ENCODE data around the gene ALPP. TPM values are rescaled to one million over a fixed set of nuclear protein-coding genes. Genes with fewer than 3 reads are reported as not detected.
"Not testable (repeated sequence)": the region's sequence is repeated elsewhere in the genome, so short reads cannot be mapped to it uniquely, and the experiment has no call there.

The ALPP gene
- total RNA-seq, 1 donor from 2014 or later = not detected

DNA sequence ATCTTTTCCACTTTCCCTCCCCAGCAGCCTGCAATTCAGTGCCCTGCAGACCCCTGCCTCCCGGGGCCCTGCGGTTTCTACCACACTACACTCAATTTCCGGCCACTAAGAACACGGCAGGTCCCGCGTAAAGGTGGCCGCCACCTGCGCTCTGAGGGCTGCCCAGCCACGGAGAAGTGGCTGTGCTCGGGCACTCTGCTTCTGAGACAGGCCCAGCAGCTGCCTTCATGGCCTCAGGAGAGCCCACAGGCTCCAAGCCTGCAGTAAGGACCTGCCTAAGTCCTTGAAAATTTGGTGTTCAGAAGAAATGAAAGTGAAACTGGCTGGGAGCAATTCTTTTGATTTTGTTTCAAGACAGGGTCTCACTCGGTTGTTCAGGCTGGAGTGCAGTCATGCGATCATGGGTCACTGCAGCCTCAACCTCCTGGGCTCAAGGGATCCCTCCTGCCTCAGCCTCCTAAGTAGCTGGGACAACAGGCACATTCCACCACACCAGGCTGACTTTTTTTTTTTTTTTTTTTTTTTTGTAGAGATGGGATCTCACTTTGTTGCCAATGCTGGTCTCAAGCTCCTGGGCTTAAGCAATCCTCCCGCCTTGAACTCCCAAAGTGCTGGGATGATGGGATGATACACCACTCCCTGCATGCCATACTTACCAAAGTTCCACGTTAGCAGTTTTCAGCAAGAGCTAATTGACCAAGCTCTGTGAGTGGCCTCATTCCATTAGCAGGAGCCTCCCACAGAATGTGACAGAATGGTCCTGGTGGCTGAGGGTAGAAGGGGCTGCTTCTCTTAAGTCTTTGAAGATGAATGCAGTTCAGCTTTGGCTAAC is 14.6 kb upstream of the ALPP start:
- no peak for DNase-seq (ENCODE audit: low spot score)

DNA sequence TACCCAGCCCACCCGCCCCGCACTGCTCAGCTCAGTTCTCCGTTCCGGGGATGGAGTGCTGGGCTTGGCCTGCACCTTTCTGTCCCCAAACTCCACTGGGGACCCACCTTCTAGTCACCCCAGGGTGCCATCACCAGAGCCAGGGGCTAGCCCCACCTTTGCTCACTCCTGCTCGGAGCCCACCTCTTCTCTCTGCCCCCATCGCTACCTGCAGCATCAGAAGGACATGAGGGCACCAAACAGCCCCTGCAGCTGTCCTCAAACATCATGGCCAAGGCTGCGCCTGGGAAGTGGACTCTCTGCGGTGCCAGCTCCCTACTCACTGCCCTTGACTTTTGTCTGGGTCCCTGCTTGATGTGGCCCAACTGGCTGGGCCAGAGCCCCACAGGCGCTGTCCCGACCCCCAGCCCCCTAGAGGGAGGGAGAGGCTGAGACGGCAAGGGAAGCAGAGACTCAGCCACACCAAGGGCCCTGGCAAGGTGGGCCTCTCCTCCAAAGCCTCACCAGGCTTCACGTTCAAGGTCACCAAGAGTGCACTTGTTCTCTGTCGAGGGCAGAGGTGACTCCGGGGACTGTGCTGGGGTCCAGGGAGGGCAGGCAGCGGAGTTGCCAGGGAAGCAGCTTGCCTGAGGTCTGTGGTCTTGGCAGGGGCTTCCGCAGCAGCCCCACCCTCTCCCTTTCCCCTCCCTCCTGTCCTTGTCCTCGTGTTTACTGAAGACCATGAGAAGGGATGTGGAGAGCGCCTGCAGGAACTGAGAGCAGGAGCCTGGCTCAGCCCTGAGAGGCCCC is 13.6 kb upstream of the ALPP start:
- DNase-seq (ENCODE audit: low spot score) = not testable (repeated sequence)

DNA sequence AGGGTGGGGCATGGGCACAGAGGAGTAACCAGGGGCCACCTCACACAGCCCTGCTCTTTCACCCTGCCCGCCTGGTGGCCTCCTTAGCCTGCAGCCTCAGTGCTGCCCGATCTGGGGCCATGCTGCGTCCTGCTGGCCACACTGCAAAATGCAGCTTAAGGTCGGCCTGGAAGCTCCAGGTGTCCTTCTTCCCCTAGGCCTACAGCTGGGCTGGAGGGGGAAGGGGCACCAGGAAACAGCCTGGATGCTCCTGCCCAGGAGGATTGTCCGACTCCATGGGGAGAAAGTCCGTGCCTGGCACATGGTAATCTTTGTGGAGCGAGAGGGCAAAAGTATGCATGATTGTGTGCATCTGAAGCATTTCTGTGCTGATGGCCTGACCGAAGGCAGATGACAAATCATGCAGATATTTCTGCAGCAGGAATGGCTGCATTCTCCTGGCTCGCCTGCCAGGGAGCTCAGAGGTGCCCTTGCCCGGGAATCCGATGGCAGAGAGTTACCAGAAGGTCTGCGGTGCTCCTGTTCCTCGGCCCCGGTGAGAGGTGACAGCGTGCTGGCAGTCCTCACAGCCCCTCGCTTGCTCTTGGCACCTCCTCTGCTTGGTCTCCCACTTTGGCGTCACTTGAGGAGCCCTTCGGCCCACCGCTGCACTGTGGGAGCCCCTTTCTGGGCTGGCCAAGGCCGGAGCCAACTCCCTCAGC is 12.8 kb upstream of the ALPP start:
- no peak for DNase-seq (ENCODE audit: low spot score)

DNA sequence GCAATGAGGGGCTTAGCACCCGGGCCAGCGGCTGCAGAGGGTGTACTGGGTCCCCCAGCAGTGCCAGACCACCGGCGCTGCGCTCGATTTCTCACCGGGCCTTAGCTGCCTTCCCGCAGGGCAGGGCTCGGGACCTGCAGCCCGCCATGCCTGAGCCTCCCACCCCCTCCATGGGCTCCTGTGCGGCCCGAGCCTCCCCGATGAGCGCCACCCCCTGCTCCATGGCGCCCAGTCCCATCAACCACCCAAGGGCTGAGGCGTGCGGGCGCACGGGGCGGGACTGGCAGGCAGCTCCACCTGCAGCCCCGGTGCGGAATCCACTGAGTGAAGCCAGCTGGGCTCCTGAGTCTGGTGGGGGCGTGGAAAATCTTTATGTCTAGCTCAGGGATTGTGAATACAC is 12.1 kb upstream of the ALPP start:
- DNase-seq (ENCODE audit: low spot score) = not testable (repeated sequence)

DNA sequence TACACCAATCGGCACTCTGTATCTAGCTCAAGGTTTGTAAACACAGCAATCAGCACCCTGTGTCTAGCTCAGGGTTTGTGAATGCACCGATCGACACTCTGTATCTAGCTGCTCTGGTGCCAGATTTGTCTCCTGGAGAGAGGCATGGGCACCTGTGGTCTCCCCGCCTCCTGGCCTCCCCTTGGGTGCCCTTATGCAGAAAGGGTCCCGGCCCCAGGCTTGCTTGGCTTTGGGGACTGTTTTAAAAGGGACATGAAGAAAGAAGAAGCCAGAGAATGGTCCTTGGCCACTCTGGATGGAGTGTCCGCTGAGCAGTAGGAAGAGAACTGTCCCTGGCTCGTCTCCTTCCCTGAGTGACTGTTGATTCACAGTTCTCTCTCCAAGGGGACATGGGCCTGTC is 11.5 kb upstream of the ALPP start:
- no peak for DNase-seq (ENCODE audit: low spot score)

DNA sequence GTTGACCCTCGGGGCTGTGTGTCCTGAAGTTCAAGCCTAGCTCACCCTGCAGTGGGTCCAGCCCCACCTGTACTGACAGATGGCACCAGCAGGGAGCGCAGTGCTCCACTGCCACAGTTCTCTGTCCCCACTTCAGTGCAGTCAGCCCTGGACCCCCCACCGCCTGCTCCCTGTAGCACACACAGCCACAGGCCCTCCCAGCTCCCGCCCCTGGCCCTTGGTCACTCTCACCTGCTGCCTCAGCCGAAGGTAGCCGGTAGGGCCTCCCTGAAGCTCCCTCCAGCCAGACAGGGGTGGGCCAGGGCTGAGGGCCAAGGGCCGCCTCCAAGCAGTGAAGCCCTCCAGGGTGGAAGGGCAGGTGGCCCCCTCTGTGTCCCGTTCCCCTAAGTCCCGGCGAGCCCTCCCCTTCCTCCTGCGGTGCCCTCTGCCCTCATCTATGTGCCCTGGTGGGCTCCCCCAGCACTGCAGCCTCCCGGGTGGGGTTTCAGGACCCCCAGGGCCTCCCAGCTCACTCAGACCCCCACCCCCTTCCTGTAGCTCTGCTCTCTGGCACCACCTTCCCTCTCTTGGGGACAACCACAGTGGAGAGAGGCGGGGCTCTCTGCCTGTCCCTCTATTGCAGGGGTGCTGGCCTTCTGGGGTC is 10.8 kb upstream of the ALPP start:
- DNase-seq (ENCODE audit: low spot score) = no peak

DNA sequence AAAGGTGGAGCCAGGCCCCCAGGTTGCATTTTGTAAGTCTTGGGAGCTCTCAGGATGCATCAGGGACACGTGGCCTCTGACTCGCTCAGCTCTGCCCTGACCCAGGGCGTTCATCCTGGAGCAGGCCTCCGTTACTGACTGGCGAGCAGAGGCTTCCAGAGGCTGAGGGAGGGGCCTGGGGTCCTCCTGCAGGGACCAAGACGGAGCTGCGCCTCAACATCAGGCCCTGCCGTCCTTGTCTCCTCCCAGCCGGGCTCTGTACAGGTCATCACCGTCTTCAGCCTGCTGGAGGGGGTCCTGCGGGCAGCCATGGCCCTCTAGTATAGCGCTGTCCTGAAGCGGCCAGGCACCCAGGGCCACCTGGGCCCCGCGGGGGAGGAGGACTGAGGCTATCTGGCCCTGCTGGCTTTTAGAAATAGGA is 10.2 kb upstream of the ALPP start:
- no peak for DNase-seq (ENCODE audit: low spot score)

DNA sequence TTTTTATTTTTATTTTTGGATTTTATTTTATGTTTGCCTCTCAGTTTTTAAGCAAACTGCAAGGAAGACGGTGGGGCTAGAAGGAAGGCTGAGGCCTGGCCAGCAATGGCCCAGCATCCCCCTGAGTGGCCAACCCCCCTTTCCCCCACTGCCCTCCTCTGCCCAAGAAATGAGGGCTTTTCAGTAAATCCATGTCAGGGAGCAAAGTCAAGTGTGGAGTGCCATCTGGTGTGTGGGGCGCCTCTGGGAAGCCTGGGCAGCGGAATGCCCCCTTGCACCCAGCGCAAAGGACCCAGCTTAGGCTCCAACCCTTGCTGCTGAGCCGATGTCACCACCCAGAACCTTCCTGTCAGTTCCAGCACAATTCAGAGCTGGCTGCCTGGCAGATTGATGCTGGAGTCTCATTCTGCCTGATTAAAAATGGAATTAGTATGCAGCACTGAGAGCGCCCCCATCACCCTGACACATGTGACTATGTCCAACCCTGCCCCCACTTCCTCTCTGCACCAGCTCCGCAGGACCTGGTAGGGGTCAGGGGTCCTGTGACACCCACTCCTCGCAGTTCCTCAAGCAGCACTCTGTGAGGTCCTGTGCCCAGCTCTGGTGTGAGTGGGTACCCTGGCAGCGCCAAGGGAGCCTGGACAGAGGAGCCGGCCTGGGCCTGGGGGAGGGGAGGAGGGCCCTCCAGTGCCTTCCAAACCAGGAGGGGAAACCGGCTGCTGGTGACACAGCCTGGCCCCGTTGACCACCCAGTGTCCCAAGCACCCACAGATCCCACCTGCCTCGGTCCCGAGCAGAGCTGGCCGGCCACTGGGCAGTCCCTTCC is 9.2 kb upstream of the ALPP start:
- no peak for DNase-seq (ENCODE audit: low spot score)

DNA sequence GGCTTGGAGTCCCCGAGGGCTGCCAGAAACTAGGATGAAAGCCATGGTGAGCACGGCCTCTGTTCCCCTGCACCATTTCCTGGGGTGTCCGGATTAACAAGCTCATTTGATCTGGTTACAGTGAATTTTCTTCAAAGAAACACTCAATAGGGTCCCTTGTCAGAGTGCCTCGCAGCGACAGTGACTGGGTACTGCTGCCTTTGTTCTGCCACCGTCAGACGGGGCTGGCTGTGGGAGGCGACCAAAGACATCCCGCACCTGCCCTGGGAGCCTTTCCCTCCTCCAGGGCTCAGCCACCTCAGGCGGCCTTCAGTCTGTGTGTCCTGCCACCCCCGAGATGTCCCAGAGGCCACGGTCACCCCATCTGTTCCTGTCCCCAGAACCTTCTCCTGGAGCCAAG is 8.5 kb upstream of the ALPP start:
- not testable (repeated sequence) for DNase-seq (ENCODE audit: low spot score)

DNA sequence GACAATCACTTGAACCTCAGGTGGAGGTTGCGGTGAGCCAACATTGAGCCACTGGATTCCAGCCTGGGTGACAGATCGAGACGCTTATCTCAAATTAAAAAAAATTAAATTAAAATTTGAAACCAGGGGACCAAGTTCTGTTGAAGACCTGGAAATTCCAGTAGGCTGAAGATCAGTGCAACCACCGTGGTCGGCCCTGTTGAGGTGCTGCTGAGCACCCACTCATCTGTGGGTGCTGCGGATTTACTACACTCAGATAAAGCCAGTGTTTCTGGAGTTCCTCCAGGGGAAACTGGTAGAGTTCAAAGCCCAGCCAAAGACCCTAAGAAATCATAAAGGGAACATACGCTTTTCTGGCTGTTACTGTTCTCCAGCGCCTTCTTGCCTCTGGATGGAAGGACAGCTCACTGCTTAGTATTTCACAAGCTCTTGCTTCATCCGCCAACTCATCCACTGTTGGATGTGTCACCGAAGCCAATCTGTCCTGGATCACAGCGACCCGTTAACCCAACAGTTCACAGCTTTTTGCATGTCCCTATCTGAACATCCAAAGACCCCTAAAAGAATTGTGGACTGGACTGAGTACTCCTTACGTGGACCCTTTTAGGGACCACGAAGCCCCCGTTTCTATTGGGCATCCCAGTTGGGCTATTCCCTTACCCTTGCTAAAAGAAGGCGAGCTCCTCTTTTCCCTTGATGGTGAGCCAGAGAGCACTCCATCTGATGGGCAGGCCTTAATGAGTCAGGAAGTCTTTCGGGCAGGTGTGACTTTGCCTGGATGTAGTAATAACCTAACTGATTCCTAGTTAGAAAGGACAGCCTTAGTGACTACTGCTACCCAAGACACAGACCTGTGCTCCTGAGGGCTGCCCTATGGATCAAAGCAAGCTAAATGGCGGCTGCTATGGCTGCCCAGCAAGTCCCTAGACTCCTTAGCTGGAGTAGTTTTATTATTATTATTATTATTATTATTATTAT is 6.0 kb upstream of the ALPP start:
- no peak for DNase-seq (ENCODE audit: low spot score)

DNA sequence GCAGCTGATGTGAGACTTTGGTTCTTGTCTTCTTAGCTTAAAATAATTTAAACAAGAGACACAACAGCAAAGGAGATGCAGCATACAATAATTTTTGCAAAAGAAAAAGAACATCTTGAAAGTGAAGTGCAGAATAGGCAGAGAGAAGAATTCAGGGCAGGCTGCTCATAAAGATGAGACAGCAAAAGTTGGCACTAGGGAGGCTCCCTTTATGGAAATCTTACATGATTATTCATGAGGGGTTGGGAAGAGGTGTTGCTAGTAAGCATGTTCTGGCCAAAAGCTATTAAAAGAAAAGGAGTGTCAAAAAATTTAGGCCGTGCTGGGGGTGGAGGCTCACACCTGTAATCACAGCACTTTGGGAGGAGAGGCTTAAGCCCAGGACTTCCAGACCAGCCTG is 4.2 kb upstream of the ALPP start:
- no peak for DNase-seq (ENCODE audit: low spot score)

DNA sequence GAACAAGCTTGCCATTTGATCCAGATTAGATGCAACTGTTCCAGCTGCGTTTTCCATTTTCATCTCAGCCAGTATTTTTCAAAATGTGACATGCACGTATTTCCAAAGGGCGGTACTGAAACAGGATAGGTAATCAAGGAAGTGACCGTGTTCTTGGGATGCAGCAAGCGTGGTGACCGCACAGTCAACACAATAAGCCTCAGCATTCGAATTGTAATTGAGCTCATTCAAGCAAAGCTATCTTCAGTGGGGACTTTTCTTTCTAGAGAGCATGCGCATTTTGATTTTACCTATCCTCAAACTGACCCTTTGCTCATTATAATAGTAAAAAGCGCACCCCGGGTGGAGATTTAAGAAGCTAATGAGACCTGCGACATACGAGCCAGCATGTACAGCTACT is 3.4 kb upstream of the ALPP start:
- no peak for DNase-seq (ENCODE audit: low spot score)

DNA sequence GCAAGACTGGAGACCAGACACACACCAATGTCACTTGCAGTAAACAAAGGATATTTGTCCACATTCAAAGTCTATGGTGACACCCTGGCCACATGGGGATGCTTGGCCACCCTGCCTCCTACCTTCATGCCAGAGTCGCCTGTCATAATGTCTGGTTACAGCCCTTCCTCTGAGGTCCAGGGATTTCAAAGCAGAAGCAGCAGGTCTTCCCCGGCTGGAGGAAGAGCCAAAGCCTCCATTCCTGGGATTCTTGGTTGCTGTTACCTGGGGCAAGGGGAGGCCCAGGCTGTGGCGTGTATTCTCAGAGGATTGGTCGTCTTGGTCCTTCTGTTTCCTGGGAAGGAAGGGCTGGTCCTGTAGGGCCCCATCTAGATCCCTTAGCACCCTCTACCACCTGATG is 2.3 kb upstream of the ALPP start:
- no peak for DNase-seq (ENCODE audit: low spot score)

DNA sequence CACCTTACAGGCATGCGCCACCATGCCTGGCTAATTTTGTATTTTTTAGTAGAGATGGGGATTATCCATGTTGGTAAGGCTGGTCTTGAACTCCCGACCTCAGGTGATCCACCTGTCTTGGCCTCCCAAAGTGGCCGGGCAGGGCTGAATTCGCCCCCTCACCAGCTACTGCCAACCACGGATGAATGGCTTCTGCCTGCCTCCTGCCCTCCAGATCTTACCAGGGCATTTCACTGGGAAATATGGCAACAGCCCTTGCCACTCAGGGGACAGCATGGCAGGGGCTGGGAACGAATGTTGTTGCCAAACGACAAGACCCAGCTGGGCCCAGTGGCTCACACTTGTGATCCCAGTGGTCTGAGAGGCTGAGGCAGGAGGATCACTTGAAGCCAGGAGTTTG is 1.8 kb upstream of the ALPP start:
- DNase-seq (ENCODE audit: low spot score) = no peak

DNA sequence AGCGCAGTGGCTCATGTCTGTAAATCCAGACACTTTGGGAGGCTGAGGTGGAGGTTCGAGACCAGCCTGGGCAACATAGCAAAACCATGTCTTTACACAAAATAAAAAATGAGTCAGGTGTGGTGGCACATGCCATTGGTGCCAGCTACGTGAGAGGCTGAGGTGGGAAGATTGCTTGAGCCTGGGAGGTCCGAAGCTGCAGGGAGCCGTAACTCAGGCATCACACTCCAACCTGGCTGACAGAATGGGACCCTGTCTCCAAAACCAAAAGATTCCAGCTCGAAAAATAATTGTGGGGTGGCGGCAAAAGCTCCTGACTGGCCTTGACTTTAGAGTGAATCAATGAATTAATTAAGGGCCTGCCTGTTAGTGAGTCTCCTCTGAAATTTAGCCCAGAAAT is 1.2 kb upstream of the ALPP start:
- DNase-seq (ENCODE audit: low spot score) = no peak

DNA sequence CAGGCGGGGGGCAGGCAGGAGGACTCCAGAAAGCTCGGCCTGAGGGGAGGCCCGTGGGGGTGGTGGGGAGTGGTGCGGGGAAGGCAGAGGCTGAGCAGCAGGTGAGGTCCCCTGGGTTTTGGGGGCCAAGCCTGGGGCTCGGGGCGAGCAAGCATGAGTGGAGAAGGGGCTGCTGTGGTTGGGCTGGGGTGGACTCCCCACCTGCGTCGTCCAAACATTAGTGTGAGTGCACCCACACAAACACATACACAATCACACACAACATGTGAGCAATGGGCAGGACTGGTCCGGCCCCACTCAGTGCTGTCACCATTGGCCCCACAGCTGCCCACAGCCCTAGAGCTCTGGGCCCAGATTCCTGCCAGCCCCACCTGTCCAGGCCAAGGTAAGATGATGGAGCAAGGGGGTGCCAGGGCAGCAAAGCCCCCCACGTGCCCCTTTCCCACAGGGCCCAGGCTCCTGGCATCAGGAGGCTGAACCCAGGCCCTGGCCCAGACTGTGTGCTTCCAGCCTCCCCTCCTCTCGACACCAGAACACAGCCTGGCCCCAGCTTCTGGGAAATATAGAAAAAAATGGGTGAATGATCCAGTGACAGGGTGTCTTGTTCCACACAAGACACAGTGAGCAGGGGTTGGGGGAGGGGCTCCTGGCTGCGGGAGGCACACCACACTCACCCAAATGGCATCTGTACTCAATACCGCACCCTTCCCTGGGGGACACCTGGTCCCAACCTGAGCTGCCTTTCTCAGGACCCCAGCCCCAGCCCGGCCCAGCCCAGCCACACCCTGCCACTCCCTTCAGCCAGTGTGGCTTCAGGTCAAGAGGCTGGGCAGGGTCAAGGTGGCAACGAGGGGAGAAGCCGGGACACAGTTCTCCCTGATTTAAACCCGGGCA is 463 bp upstream of the ALPP start:
- no peak for DNase-seq (ENCODE audit: low spot score)

DNA sequence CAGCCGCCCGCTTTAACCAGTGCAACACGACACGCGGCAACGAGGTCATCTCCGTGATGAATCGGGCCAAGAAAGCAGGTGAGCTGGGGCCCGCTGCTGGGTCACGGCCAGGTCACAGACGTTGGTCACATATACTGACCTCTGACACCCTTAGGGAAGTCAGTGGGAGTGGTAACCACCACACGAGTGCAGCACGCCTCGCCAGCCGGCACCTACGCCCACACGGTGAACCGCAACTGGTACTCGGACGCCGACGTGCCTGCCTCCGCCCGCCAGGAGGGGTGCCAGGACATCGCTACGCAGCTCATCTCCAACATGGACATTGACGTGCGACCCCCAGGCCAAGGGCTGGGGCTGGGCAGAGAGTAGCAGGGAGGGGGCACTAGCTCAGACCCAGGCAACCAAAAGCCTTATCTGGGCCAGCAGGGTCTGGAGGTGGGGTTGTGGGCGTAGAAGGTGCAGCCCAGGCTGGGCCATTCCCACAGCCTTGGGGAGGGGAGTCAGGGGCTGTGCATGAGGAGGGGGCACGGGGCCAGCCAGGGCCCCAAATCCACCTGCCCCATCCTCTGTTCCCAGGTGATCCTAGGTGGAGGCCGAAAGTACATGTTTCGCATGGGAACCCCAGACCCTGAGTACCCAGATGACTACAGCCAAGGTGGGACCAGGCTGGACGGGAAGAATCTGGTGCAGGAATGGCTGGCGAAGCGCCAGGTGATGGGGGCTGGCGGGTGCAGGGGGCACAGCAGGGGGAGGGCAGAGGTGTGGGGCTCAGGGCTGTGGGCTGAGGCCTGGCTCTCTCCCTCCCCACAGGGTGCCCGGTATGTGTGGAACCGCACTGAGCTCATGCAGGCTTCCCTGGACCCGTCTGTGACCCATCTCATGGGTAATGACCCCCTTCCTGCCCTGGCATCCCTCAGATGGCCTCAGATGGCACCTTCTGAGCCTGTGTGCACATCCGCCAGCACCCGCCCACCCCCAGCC is 1.3 kb downstream of the ALPP start:
- not testable (repeated sequence) for DNase-seq (ENCODE audit: low spot score)
